ENCODE results near the gene SH3RF2. TPM values are rescaled to one million over a fixed set of nuclear protein-coding genes. Genes with fewer than 3 reads are reported as not detected.

SH3RF2 gene
- total RNA-seq, 4 donors from 2014 or later: 0.65 to 4.2 (median 2.1) TPM

GRCh38 chr5:146049704-146050026 lies 113.3 kb downstream of the SH3RF2 start:
- no peak for DNase-seq (ENCODE audit: low spot score)
- ATAC-seq (ENCODE audit: low FRiP score): no peak
- TF ChIP-seq, protein P1, sequence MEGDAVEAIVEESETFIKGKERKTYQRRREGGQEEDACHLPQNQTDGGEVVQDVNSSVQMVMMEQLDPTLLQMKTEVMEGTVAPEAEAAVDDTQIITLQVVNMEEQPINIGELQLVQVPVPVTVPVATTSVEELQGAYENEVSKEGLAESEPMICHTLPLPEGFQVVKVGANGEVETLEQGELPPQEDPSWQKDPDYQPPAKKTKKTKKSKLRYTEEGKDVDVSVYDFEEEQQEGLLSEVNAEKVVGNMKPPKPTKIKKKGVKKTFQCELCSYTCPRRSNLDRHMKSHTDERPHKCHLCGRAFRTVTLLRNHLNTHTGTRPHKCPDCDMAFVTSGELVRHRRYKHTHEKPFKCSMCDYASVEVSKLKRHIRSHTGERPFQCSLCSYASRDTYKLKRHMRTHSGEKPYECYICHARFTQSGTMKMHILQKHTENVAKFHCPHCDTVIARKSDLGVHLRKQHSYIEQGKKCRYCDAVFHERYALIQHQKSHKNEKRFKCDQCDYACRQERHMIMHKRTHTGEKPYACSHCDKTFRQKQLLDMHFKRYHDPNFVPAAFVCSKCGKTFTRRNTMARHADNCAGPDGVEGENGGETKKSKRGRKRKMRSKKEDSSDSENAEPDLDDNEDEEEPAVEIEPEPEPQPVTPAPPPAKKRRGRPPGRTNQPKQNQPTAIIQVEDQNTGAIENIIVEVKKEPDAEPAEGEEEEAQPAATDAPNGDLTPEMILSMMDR (IDR thresholded peaks at IDR 0.05): no peak

- TF ChIP-seq, protein P1 (IDR thresholded peaks at IDR 0.05): no peak
- DNase-seq (ENCODE audit: low spot score) (no peak), ATAC-seq (ENCODE audit: low FRiP score) (no peak)
These were observed 113.7 kb downstream of the SH3RF2 start for GRCh38 chr5:146050086-146050485.

DNA sequence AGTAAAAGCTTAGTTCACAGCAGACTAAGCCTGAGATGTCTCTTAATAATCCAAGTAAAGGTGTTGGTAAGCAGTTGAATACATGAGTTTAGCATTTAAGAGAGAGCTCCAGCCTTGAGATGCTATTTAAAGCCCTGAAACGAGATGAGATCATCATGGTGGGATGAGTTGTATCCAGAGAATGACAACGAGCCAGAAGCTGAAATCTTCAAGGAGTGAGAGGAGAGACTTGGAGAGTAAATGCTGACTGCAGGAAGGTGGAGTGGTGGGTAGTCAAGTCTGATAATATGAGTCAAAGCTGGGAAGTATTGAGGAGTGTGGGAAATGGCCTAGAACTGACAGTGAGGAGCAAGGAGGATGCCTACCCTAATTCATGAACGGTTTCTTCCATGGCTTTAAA lies 115.3 kb downstream of the SH3RF2 start:
- TF ChIP-seq, protein P1 (IDR thresholded peaks at IDR 0.05): no peak
- ATAC-seq (ENCODE audit: low FRiP score) (no peak), DNase-seq (ENCODE audit: low spot score) (no peak)

DNA sequence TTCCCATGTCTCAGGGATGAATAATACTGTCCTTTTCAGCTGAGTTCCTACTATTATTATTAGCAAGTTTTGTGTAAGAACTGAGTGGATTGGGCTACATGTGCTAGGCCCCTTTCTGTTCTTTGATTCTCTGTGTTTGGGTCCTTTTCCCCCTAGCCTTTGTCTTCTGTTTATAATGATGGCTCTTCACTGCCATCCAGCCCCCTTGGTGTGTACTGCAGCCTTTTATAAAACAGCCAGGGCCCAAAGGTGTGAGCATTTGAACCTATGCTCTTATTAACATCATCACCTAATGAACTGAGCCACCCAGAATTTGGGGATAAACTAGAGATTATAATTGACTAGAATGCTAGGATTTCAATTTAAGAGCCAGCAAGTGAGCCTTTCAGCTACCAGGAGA lies 116.4 kb downstream of the SH3RF2 start:
- TF ChIP-seq, protein P1 (IDR thresholded peaks at IDR 0.05): no peak
- no peak for DNase-seq (ENCODE audit: low spot score)
- ATAC-seq (ENCODE audit: low FRiP score): no peak

GRCh38 chr5:146055432-146055831 lies 119.1 kb downstream of the SH3RF2 start:
- ATAC-seq (ENCODE audit: low FRiP score): no peak
- DNase-seq (ENCODE audit: low spot score): no peak
- TF ChIP-seq, protein P1 (IDR thresholded peaks at IDR 0.05): no peak

DNA sequence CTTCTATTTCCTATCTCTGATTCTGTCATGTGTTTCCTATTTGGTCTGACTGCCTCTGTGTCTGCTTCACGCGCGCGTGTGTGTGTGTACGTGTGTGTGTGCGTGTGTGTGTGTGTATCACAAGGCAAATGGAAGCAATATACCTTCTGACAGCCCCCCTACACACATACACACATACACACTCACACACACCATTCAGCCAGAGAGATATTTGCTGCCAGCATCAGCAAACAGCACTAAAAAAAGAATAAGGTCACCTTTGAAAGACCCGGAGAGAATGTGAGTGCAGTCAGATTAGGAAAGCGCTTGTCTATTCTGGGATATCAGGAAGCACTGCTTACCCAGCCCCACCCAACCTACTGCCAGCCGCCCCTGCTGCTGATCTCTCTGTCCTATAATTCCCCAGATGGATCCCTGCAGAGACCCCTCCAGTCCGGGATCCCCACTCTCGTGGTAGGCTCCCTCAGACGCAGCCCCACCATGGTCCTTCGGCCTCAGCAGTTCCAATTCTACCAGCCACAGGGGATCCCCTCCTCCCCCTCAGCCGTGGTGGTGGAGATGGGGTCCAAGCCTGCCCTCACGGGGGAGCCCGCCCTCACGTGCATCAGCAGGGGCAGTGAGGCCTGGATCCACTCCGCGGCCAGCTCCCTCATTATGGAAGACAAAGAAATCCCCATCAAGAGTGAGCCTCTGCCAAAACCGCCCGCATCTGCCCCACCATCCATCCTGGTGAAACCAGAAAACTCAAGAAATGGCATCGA lies 123.3 kb downstream of the SH3RF2 start:
- DNase-seq (ENCODE audit: low spot score): no peak
- ATAC-seq (ENCODE audit: low FRiP score): no peak
- TF ChIP-seq, protein P1 (IDR thresholded peaks at IDR 0.05): no peak

- TF ChIP-seq, protein P1 (IDR thresholded peaks at IDR 0.05): no peak
- no peak for DNase-seq (ENCODE audit: low spot score)
- ATAC-seq (ENCODE audit: low FRiP score): no peak
These were observed 123.8 kb downstream of the SH3RF2 start for GRCh38 chr5:146060221-146060585.
